ENCODE results near the gene OR4D2. TPM values are rescaled to one million over a fixed set of nuclear protein-coding genes. Genes with fewer than 3 reads are reported as not detected.

OR4D2 gene
- not detected for total RNA-seq
- not detected for polyA plus RNA-seq

- intact Hi-C loops (cut with DNase I), result no loop called here
- no peak for DNase-seq
- peaks cover 0 to 18% (median 0%) of the 10 kb centered on the region in 3 donors for H3K27me3 ChIP-seq
- no peak within 1 kb of the TSS for H3K4me3 ChIP-seq
- H3K9me3 ChIP-seq, result no peaks in the 10 kb centered on the region
- no peak for TF ChIP-seq POLR2AphosphoS5 (IDR thresholded peaks at IDR 0.05)
- TF ChIP-seq EP300 (IDR thresholded peaks at IDR 0.05), result no peak
- TF ChIP-seq POLR2A (IDR thresholded peaks at IDR 0.05), result no peak
- TF ChIP-seq CTCF (IDR thresholded peaks at IDR 0.05), result no peak
- H3K4me1 ChIP-seq, result no peaks in the 10 kb centered on the region
- H3K27ac ChIP-seq, result no peak within 1 kb of the TSS
- H3K36me3 ChIP-seq, result no peaks in the 10 kb centered on the region
- WGBS, 2 donors, result 67 to 68% methylated on average over 6 of the region's 6 CpGs
Measured at GRCh38 chr17:58166682-58167081, at the start of gene OR4D2. OR4D2 (plus strand) TSS chr17:58166982; CDS start chr17:58169656, 2,674 bp downstream.

- intact Hi-C loops (cut with DNase I), result loop anchor here (10.0 kb wide), 1 partner anchor 983 kb away; no protein-coding TSS in a partner anchor
- 90 to 94% methylated on average over 5 of the region's 5 CpGs for WGBS, 2 donors
- H3K27ac ChIP-seq, result no peak overlapping the region
Measured at GRCh38 chr17:58117382-58117781, 49.4 kb upstream of the OR4D2 start.

GRCh38 chr17:58119491-58119890, 47.3 kb upstream of the OR4D2 start:
- H3K36me3 ChIP-seq, result no peaks in the 10 kb centered on the region
- intact Hi-C loops (cut with DNase I), result loop anchor here (10.0 kb wide), 1 partner anchor 985 kb away; no protein-coding TSS in a partner anchor
- H3K27ac ChIP-seq, result no peak overlapping the region
- no peak for TF ChIP-seq CTCF (IDR thresholded peaks at IDR 0.05)
- TF ChIP-seq POLR2AphosphoS5 (IDR thresholded peaks at IDR 0.05), result no peak
- no peak for TF ChIP-seq POLR2A (IDR thresholded peaks at IDR 0.05)
- no peak for TF ChIP-seq EP300 (IDR thresholded peaks at IDR 0.05)
- H3K9me3 ChIP-seq, result no peaks in the 10 kb centered on the region
- WGBS, 2 donors, result 67 to 74% methylated on average over 3 of the region's 3 CpGs
- no peaks in the 10 kb centered on the region for H3K27me3 ChIP-seq
- DNase-seq, result no peak
- no peak overlapping the region for H3K4me3 ChIP-seq
- H3K4me1 ChIP-seq, result no peaks in the 10 kb centered on the region

More at GRCh38 chr17:58117382-58117781, 49.4 kb upstream of the OR4D2 start:
- Histone ChIP-seq H3K36me3 (no peaks in the 10 kb centered on the region), H3K27me3 (no peaks in the 10 kb centered on the region), H3K4me1 (no peaks in the 10 kb centered on the region), H3K9me3 (no peaks in the 10 kb centered on the region), H3K4me3 (no peak overlapping the region)
- no peak for TF ChIP-seq POLR2AphosphoS5 (IDR thresholded peaks at IDR 0.05)
- TF ChIP-seq EP300 (IDR thresholded peaks at IDR 0.05), result no peak
- no peak for DNase-seq

GRCh38 chr17:58120195-58120822, 46.5 kb upstream of the OR4D2 start:
- no peak for DNase-seq
- Histone ChIP-seq H3K27me3 (no peaks in the 10 kb centered on the region), H3K4me1 (no peaks in the 10 kb centered on the region), H3K9me3 (no peaks in the 10 kb centered on the region), H3K36me3 (no peaks in the 10 kb centered on the region), H3K27ac (no peak overlapping the region), H3K4me3 (no peak overlapping the region)
- 18 to 25% methylated on average over 7 of the region's 7 CpGs for whole genome bisulfite sequencing, 2 donors
- no peak for TF ChIP-seq CTCF (IDR thresholded peaks at IDR 0.05)
- no peak for TF ChIP-seq POLR2AphosphoS5 (IDR thresholded peaks at IDR 0.05)
- no peak for TF ChIP-seq POLR2A (IDR thresholded peaks at IDR 0.05)
- TF ChIP-seq EP300 (IDR thresholded peaks at IDR 0.05), result no peak
- intact Hi-C loops (cut with DNase I), result no loop called here

GRCh38 chr17:58121925-58122324, 44.9 kb upstream of the OR4D2 start:
- no peaks in the 10 kb centered on the region for H3K4me1 ChIP-seq
- WGBS, 2 donors, result 55 to 60% methylated on average over 5 of the region's 5 CpGs
- H3K4me3 ChIP-seq, result no peak overlapping the region
- TF ChIP-seq EP300 (IDR thresholded peaks at IDR 0.05) (no peak), POLR2AphosphoS5 (IDR thresholded peaks at IDR 0.05) (no peak), CTCF (IDR thresholded peaks at IDR 0.05) (no peak), POLR2A (IDR thresholded peaks at IDR 0.05) (no peak)
- H3K36me3 ChIP-seq, result no peaks in the 10 kb centered on the region
- H3K9me3 ChIP-seq, result no peaks in the 10 kb centered on the region
- H3K27ac ChIP-seq, result no peak overlapping the region
- no peaks in the 10 kb centered on the region for H3K27me3 ChIP-seq
- DNase-seq, result no peak
- intact Hi-C loops (cut with DNase I), result no loop called here
